Measurements from ENCODE around the gene OR4F15. TPM values are rescaled to one million over a fixed set of nuclear protein-coding genes. Genes with fewer than 3 reads are reported as not detected.

The OR4F15 gene
- total RNA-seq, 1 experiment from 2014 or later: not detected

- no peak for DNase-seq
- ATAC-seq: no peak
- no peaks in the 10 kb centered on the region for H3K4me1 ChIP-seq (ENCODE audit: insufficient read depth, low read length)
- H3K27me3 ChIP-seq (ENCODE audit: low read length): peaks cover 19% of the 10 kb centered on the region
- H3K9me3 ChIP-seq (ENCODE audit: low read length): no peaks in the 10 kb centered on the region
- TF ChIP-seq EZH2phosphoT487 (IDR thresholded peaks at IDR 0.05; ENCODE audit: borderline replicate concordance, low read length) (no peak), CTCF (conservative IDR thresholded peaks at IDR 0.05; ENCODE audit: low read depth, low read length) (no peak), EZH2 (IDR thresholded peaks at IDR 0.05; ENCODE audit: low read length, unreplicated experiment) (no peak)
- no peak overlapping the region for H3K27ac ChIP-seq (ENCODE audit: low read length)
- H3K79me2 ChIP-seq (ENCODE audit: low read length): no peaks in the 10 kb centered on the region
- H3K9me2 ChIP-seq (replicated peaks; ENCODE audit: low read length): no peaks in the 10 kb centered on the region
- ChIA-PET POLR2A (ENCODE audit: unreplicated experiment) (no interaction called here), CTCF (no interaction called here)
- no peaks in the 10 kb centered on the region for H4K20me1 ChIP-seq (ENCODE audit: low read length)
- no peaks in the 10 kb centered on the region for H3K36me3 ChIP-seq (ENCODE audit: low read depth, low read length)
- no peak overlapping the region for H3K4me2 ChIP-seq (ENCODE audit: low read length)
- no peaks in the 10 kb centered on the region for H3F3A ChIP-seq (ENCODE audit: low read length, unreplicated experiment)
- H3K4me3 ChIP-seq (ENCODE audit: low read length): no peak overlapping the region
- intact Hi-C loops (cut with micrococcal nuclease): no loop called here
- H3K9ac ChIP-seq (ENCODE audit: low read length): no peak overlapping the region
- no peak overlapping the region for H2AFZ ChIP-seq (ENCODE audit: low read length)
- no TSS peak for BruUV-seq (replicated peaks)
Observed at GRCh38 chr15:101801048-101801447, 11.0 kb upstream of the OR4F15 start.

- ATAC-seq (no peak), DNase-seq (no peak)
- no peak within 1 kb of the TSS for H2AFZ ChIP-seq (ENCODE audit: low read length)
- no peaks in the 10 kb centered on the region for H3F3A ChIP-seq (ENCODE audit: low read length, unreplicated experiment)
- no peak within 1 kb of the TSS for H3K27ac ChIP-seq (ENCODE audit: low read length)
- BruUV-seq (replicated peaks): no TSS peak
- H3K79me2 ChIP-seq (ENCODE audit: low read length): no peaks in the 10 kb centered on the region
- no peaks in the 10 kb centered on the region for H3K9me2 ChIP-seq (replicated peaks; ENCODE audit: low read length)
- H3K4me2 ChIP-seq (ENCODE audit: low read length): no peak within 1 kb of the TSS
- no peak within 1 kb of the TSS for H3K4me3 ChIP-seq (ENCODE audit: low read length)
- POLR2A ChIA-PET (ENCODE audit: unreplicated experiment): no interaction called here
- CTCF ChIA-PET: no interaction called here
- H3K36me3 ChIP-seq (ENCODE audit: low read depth, low read length): no peaks in the 10 kb centered on the region
- no peak within 1 kb of the TSS for H3K9ac ChIP-seq (ENCODE audit: low read length)
- intact Hi-C loops (cut with micrococcal nuclease): no loop called here
- TF ChIP-seq EZH2 (IDR thresholded peaks at IDR 0.05; ENCODE audit: low read length, unreplicated experiment) (no peak), CTCF (conservative IDR thresholded peaks at IDR 0.05; ENCODE audit: low read depth, low read length) (no peak), EZH2phosphoT487 (IDR thresholded peaks at IDR 0.05; ENCODE audit: borderline replicate concordance, low read length) (no peak)
- no peaks in the 10 kb centered on the region for H4K20me1 ChIP-seq (ENCODE audit: low read length)
- peaks cover 19% of the 10 kb centered on the region for H3K27me3 ChIP-seq (ENCODE audit: low read length)
- no peaks in the 10 kb centered on the region for H3K9me3 ChIP-seq (ENCODE audit: low read length)
- H3K4me1 ChIP-seq (ENCODE audit: insufficient read depth, low read length): no peaks in the 10 kb centered on the region
Observed at GRCh38 chr15:101803209-101803608, 8.8 kb upstream of the OR4F15 start, which contains the start of gene OR4F6. OR4F6 (plus strand) TSS chr15:101803509; CDS start chr15:101805720, 2,211 bp downstream.

- H3K9me2 ChIP-seq (replicated peaks; ENCODE audit: low read length): no peaks in the 10 kb centered on the region
- intact Hi-C loops (cut with micrococcal nuclease): no loop called here
- no peaks in the 10 kb centered on the region for H3F3A ChIP-seq (ENCODE audit: low read length, unreplicated experiment)
- no peak overlapping the region for H3K4me2 ChIP-seq (ENCODE audit: low read length)
- H3K79me2 ChIP-seq (ENCODE audit: low read length): no peaks in the 10 kb centered on the region
- no peaks in the 10 kb centered on the region for H3K9me3 ChIP-seq (ENCODE audit: low read length)
- ChIA-PET POLR2A (ENCODE audit: unreplicated experiment) (no interaction called here), CTCF (no interaction called here)
- H2AFZ ChIP-seq (ENCODE audit: low read length): no peak overlapping the region
- no TSS peak for BruUV-seq (replicated peaks)
- H3K4me3 ChIP-seq (ENCODE audit: low read length): no peak overlapping the region
- no peak for DNase-seq
- no peak overlapping the region for H3K9ac ChIP-seq (ENCODE audit: low read length)
- H3K27ac ChIP-seq (ENCODE audit: low read length): no peak overlapping the region
- ATAC-seq: no peak
- H3K27me3 ChIP-seq (ENCODE audit: low read length): peaks cover 19% of the 10 kb centered on the region
- H3K36me3 ChIP-seq (ENCODE audit: low read depth, low read length): no peaks in the 10 kb centered on the region
- H4K20me1 ChIP-seq (ENCODE audit: low read length): no peaks in the 10 kb centered on the region
- no peaks in the 10 kb centered on the region for H3K4me1 ChIP-seq (ENCODE audit: insufficient read depth, low read length)
- no peak for TF ChIP-seq CTCF (conservative IDR thresholded peaks at IDR 0.05; ENCODE audit: low read depth, low read length)
- TF ChIP-seq EZH2phosphoT487 (IDR thresholded peaks at IDR 0.05; ENCODE audit: borderline replicate concordance, low read length): no peak
- TF ChIP-seq EZH2 (IDR thresholded peaks at IDR 0.05; ENCODE audit: low read length, unreplicated experiment): no peak
Observed at GRCh38 chr15:101803676-101804075, 8.3 kb upstream of the OR4F15 start.

All from PC-3 (cell line).